GM12892 (cell line): ENCODE data around the gene ACER1.

Source experiments
- POLR2A ChIP-seq: IDR thresholded peaks from 2 replicates; pipeline ENCODE4 v1.6.1; 2011; ENCODE audit warnings: low read depth, low read length, control low read depth
- POLR2AphosphoS5 ChIP-seq: IDR thresholded peaks from 2 replicates; pipeline ENCODE4 v1.6.1; 2011; ENCODE audit warnings: low read depth, low read length, control low read depth
- TAF1 ChIP-seq: IDR thresholded peaks from 2 replicates; pipeline ENCODE4 v1.6.1; 2011; ENCODE audit warnings: low read depth, mild to moderate bottlenecking, control low read depth, low read length, borderline replicate concordance

DNA sequence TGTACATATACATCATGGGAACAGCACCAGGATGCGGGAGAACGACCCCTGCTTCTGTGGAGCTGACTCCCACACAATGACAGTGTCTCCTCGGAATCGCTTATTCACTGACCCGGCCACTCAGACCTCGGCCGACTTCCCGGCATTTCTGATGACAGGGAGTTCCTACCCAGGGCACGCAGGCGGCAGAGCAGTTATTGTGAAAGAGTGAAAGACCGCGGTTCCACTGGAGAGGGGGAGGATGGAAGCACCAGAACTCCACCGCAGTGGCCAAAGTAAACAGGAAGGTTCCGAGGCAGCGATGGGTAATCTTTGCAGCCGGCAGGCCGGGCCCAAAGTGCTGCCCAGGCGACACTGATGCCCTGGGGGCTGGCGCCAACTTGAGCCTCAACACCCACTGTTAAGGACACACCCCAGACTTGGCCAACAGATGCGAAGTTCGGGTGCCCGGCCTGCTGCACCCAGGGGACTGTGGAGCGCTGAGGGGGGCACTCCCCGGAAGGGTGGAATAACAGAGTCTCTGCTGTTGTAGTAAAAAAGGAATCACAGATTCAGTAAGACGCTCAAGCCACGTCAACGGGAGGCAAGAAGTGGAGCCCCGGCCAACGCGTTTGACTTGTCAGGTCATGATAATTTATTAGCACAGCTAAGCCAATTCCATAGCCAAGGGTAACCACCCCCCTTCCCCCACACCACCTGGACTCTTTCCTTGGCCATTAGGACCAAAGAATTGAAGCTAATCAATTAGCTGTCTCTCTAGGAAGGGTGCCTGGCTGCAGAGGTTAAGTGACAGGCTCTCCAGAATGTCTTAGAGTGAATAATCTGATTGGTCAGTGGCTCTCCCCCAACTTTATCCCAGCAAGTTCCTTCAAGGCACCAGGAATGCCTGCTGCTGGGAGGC lies 59.5 kb downstream of the ACER1 start:
- TF ChIP-seq POLR2A, result no peak
- TF ChIP-seq POLR2AphosphoS5, result no peak
- TF ChIP-seq TAF1, result no peak
